HG02678 (cell line): ENCODE data around the gene IGF1R.

ENCODE experiments used
- ATAC-seq: cut with Tn5 transposase; IDR thresholded peaks from one replicate; pipeline ENCODE4 v1.9.1; 2021; ENCODE audit warnings: mild to moderate bottlenecking, moderate library complexity; ENCODE audit not compliant: unreplicated experiment

Gene IGF1R

GRCh38 chr15:98772895-98773294, 124.6 kb downstream of the IGF1R start:
- ATAC-seq = no peak

DNA sequence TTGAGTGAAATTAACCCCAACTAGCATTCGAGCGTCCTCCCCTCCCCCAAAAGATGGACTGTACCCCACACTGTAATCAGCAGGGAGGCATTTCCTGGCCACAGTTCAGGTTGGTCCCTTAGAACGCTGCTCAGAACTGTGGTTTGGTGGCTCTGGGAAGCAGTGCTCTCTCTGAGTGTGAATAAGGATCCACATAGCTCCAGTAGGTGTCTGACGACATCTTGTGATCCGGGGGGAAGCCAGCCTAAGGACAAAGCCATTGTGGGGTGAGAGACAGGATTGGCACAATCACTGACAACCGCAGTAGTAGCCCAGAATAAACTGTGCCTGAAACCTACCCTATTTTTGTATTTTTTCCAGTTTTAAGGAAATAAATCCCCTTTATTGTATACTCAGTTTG, 125.3 kb downstream of the IGF1R start:
- ATAC-seq = no peak

DNA sequence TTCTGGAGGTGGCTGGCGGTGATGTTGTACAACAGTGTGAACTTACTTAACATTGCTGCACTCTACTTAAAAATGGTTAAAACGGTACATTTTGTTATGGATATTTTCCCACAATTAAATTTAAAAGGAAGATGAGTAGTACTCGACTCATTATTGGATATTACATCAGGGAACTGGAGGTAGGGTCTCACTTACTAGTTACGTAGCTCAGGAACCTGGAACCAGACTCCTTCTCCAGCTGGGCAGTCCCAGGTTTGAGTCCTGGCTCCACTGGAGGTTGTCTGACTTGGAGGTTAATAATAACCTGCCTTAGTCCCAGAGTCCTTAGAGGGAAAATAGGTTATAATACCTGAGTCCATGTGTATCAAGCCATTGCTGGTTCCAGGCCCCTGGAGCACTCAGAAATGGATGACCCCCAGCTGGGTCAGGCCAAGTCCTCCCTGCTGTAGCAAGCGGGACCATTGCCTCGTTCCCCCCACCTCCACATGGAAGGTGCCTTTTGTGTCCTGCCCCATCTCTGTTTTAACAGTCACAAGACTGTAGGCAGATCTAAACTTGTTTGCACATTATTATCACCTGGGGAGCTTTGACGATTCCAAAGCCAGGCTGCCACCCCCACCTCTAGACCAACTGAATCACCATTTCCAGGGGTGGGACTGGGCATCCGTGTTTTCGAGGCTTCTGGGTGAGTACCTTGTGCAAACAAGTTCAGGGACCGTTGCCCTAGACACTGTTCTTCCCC, 126.6 kb downstream of the IGF1R start:
- no peak for ATAC-seq

- no peak for ATAC-seq
Observed at GRCh38 chr15:98775498-98776230, 127.3 kb downstream of the IGF1R start.

DNA sequence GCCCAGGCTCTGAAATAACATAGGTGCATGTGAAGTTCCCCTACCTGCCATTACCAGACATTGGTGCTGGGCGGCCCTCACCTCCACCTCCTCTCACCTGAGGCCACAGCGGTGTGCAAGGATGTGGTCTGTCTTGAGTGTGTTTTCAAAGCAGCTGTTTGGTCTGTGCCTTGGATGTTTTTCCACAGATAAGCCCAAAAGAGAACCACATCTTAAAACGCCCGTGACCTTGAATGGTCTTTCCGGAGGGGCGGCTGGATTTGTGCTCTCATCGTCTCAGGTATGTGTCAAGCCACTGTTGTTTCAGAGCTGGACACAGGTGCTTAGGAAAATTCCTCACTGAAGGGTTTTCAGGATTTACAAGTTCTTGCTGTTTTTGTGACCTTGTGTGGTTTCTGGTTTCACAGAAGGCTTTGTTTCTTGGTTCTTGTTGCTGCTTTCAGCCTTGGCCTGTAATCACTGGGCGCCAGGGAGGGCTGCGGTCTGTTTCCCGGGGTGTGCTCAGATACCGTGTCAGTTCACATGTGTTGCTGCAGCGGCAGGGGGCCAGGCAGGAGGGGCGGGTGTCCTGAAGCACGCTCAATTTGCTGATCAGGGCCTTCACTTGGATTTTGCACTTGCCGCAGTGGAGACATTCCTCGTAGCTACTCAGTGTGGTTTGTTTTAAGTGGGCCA, 128.4 kb downstream of the IGF1R start:
- ATAC-seq = peak; percentile 67

GRCh38 chr15:98777426-98777825, 129.1 kb downstream of the IGF1R start:
- ATAC-seq = no peak

DNA sequence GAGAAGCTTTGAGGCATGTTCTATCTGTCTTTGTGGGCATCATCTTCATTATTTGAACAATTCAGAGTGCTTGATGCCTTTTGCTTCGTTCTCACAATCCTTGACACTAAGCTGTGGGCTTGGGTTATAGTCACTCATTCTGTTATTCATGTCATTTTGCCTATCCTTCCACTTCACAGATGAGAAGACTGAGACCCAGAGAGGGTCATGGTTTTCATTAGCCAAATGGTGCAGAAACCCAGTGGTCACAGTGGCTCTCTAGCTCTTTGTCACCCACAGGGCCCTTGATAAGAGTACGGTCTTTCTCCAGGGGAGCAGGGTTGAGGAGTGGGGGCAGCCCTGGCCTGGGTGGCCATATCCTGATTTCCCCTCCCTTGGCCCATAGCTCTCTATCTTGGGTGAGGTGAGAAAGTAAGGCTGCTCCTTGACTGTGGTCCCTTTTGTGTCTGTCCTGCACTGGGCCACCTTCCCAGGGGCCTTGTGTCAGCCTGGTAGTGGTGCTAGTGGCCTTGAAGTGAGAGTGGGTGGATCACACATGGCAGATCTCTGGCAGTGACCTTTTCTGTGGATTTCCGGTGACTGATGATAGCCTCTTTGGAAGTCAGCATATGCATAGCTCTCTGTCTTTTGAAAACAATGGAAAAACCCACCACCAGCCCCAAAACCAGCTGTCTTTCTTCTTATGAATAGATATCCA, 130.1 kb downstream of the IGF1R start:
- ATAC-seq = no peak

GRCh38 chr15:98778960-98779359, 130.6 kb downstream of the IGF1R start:
- ATAC-seq = no peak

- ATAC-seq = peak; percentile 72
Observed at GRCh38 chr15:98779463-98780071, 131.2 kb downstream of the IGF1R start.

GRCh38 chr15:98781838-98782237, 133.5 kb downstream of the IGF1R start:
- no peak for ATAC-seq

GRCh38 chr15:98782801-98783200, 134.5 kb downstream of the IGF1R start:
- ATAC-seq = no peak

DNA sequence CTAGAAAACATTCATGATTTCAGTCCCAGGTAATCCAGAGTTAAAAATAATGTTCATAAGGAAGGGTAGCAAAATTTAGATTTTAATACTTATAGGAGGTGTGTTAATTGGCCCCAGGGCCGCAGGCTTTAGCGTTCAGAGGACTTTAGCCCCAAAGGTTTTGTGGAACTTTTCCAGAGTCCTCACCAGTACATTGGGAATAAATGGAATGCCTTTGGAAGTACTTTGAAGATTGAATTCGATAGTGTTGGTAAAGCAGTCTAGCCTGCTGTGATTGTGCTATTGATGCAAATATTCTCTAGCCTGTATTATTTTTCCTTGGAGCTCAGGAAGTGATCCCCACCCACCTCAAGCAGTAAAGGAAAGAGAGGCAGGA, 137.1 kb downstream of the IGF1R start:
- no peak for ATAC-seq

GRCh38 chr15:98785807-98786621, 137.7 kb downstream of the IGF1R start:
- ATAC-seq = peak; percentile 89

- ATAC-seq = peak; percentile 19
Observed at GRCh38 chr15:98786717-98787116, 138.4 kb downstream of the IGF1R start.

DNA sequence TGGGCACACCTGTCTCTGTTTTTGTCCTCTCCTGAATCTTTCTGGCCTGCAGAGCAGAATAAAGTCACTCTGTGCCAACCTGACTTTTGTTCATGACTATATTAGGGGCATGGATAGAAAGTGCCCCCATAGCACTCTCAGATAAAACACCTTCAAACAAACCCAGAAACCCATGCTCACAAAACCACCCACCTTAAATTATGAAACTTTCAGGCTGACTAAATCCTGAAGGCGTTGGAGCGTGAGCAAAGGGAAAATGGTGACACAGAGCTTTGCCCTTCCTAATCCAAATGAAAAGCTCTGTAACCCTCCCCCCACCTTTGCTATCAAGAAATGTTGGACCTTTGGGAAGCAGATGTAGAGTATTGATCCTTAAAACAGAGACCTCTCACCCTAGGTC, 138.9 kb downstream of the IGF1R start:
- ATAC-seq = no peak

GRCh38 chr15:98787936-98788757, 139.8 kb downstream of the IGF1R start:
- no peak for ATAC-seq

DNA sequence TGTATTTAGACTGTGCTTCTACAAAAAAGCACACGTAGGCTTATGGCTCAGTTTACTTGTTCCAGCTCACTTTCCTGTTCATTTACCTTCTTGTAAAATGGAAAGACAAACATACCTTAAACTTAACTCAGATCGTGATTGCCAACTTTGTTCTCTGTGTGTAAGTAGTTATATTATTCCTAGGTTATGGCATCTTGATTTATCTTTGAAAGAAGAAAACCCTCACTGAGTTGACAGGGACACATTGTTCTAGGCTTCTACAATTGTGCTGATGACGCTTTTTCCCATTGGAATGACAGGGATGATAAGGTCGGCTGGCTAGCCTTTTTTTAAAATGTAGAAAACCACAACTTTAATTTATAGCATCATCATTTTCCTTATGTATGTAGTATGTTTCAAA, 140.7 kb downstream of the IGF1R start:
- ATAC-seq = no peak

DNA sequence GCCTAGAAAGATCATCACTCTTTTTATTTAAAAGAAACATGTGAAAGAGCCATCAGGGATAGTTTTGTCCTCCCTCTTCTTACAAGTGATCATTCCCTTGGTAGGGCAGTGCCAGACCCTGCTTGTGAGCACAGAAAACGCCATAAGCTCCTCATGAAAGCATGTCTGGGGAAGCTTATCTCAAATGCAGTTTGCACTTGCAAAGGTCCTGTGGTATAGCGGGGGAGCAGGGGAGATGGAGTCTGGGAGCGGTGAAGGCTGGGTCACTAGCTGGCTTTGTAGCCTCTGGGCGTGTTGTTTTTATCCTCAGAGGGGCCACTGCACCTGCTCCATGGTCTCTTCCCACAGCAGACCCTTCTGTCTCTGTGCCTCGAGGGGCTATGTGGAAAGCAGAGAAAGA, 141.9 kb downstream of the IGF1R start:
- no peak for ATAC-seq

DNA sequence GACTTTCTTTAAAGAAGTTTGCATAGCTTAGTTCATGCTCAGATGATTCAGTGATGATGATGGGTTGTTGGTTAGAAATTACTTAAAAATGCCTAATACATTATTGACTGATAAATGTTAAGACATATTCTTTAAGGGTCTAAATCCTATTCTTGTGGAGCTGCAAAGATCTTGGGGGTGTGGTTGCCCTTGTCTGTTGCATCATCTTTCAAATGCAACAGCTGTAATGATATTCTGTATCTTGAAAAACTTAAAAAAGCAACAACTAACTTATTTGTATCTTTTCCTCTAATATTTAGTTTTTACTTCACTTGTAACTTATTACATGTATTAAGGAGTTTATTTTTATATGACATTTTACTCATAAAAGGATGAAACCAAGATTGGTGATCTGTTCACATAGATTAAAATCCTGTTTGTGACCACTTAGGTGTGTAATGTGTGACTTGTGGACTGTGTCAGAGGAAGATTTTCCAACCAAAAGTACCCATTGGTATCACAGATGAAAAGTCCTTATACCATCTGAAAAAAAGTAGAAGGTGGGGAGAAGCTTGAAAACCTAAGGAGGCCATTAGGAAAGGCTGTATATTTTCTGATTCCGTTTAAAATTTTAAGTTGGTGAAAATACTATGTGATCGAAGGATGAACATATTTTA, 142.8 kb downstream of the IGF1R start:
- ATAC-seq = no peak
